ENCODE measurements around the gene TXLNG. TPM values are rescaled to one million over a fixed set of nuclear protein-coding genes. Genes with fewer than 3 reads are reported as not detected.
A peak's percentile ranks its signal among the peaks of the same experiment; 100 is the strongest.

TXLNG gene
- total RNA-seq, 2 donors from 2014 or later: 10.9 to 12.9 TPM

GRCh38 chrX:16827225-16827624, 41.0 kb downstream of the TXLNG start:
- Histone ChIP-seq H3K4me3 (no peak overlapping the region), H3K27ac (peak overlapping the region in 2 of 4 donors; percentile 67 to 68), H3K27me3 (no peaks in the 10 kb centered on the region), H3K4me1 (peaks cover 19% of the 10 kb centered on the region), H3K36me3 (replicated peaks in 1 of 2; ENCODE audit: insufficient read depth in 1 of 2, low read depth in 2 of 2) (peaks cover 0 to 2% of the 10 kb centered on the region in 2 donors), H3K9me3 (no peaks in the 10 kb centered on the region)
- intact Hi-C loops (cut with DNase I): no loop called here
- no peak for DNase-seq
- TF ChIP-seq CTCF (IDR thresholded peaks at IDR 0.05) (no peak), POLR2A (IDR thresholded peaks at IDR 0.05) (no peak)
- WGBS, 2 donors: 69% methylated on average over 2 of the region's 2 CpGs
- ATAC-seq: no peak

GRCh38 chrX:16828124-16828908, 42.0 kb downstream of the TXLNG start:
- Histone ChIP-seq H3K9me3 (no peaks in the 10 kb centered on the region), H3K27ac (peak overlapping the region in 3 of 4 donors; percentile 23 to 68 (median 67)), H3K4me1 (peaks cover 21% of the 10 kb centered on the region), H3K36me3 (replicated peaks in 1 of 2; ENCODE audit: insufficient read depth in 1 of 2, low read depth in 2 of 2) (no peaks in the 10 kb centered on the region), H3K4me3 (no peak overlapping the region), H3K27me3 (no peaks in the 10 kb centered on the region)
- DNase-seq (peak; percentile 18 to 40 (median 30)), ATAC-seq (peak; percentile 76)
- 34 to 39% methylated on average over 6 of the region's 6 CpGs for WGBS, 2 donors
- intact Hi-C loops (cut with DNase I): no loop called here
- TF ChIP-seq CTCF (IDR thresholded peaks at IDR 0.05) (no peak), POLR2A (IDR thresholded peaks at IDR 0.05) (no peak)

GRCh38 chrX:16832301-16832700, 46.0 kb downstream of the TXLNG start:
- Histone ChIP-seq H3K27me3 (no peaks in the 10 kb centered on the region), H3K4me3 (no peak overlapping the region), H3K36me3 (replicated peaks in 1 of 2; ENCODE audit: insufficient read depth in 1 of 2, low read depth in 2 of 2) (no peaks in the 10 kb centered on the region), H3K27ac (no peak overlapping the region), H3K4me1 (peaks cover 14% of the 10 kb centered on the region), H3K9me3 (no peaks in the 10 kb centered on the region)
- DNase-seq (no peak), ATAC-seq (no peak)
- TF ChIP-seq CTCF (IDR thresholded peaks at IDR 0.05) (no peak), POLR2A (IDR thresholded peaks at IDR 0.05) (no peak)
- intact Hi-C loops (cut with DNase I): no loop called here
- WGBS, 2 donors: 28 to 42% methylated on average over 2 to 5 of the region's 5 CpGs

DNA sequence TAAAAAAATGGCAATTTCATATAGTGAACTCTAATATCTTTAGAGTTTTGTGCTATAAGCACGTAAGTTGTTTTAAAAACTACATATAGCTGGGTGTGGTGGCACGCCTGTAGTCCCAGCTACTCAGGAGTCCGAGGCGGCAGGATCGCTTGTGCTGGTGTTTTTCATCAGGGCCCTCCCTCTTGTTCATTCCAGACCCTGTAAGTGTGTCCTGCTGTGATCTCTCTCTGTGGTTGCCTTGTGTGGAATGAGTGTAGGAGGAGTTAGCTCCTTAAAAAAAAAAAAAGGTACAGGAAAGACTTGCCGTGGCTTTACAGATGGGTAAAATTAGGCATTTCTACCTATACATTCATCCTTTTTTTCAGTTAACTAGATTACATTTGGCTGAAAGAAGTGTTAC, 48.5 kb downstream of the TXLNG start:
- ATAC-seq: no peak
- no peaks in the 10 kb centered on the region for H3K9me3 ChIP-seq
- H3K27me3 ChIP-seq: no peaks in the 10 kb centered on the region
- no peak overlapping the region for H3K4me3 ChIP-seq
- DNase-seq: no peak
- no peaks in the 10 kb centered on the region for H3K36me3 ChIP-seq (replicated peaks in 1 of 2; ENCODE audit: insufficient read depth in 1 of 2, low read depth in 2 of 2)
- no peak for TF ChIP-seq CTCF (IDR thresholded peaks at IDR 0.05)
- no peak for TF ChIP-seq POLR2A (IDR thresholded peaks at IDR 0.05)
- intact Hi-C loops (cut with DNase I): no loop called here
- 90 to 98% methylated on average over 6 of the region's 6 CpGs for WGBS, 2 donors
- peaks cover 8% of the 10 kb centered on the region for H3K4me1 ChIP-seq
- no peak overlapping the region for H3K27ac ChIP-seq

DNA sequence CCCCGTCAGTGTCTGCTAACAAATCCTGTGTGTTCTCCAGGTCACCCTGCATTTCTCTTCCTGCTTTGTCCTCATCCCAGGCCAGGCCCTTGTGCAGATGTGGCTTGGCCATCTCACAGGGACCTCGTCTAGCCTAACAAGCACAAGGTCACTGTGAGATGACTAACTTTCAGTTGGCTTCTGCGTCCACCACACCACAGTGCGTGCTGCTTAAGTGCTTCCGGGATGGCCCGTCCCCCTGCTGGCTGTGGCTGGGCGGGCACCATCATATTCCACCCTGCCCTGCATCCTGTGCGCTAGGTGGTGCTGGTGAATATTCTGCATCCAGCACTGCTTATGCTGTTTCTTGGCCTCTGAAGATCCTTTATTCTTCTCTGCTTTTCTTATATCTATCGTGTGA, 50.1 kb downstream of the TXLNG start:
- Histone ChIP-seq H3K27me3 (no peaks in the 10 kb centered on the region), H3K4me3 (no peak overlapping the region), H3K27ac (no peak overlapping the region), H3K36me3 (replicated peaks in 1 of 2; ENCODE audit: insufficient read depth in 1 of 2, low read depth in 2 of 2) (no peaks in the 10 kb centered on the region), H3K4me1 (peaks cover 8% of the 10 kb centered on the region), H3K9me3 (no peaks in the 10 kb centered on the region)
- peak in 4 of 7 experiments; percentile 45 to 49 (median 48) for TF ChIP-seq CTCF (IDR thresholded peaks at IDR 0.05)
- TF ChIP-seq POLR2A (IDR thresholded peaks at IDR 0.05): no peak
- intact Hi-C loops (cut with DNase I): no loop called here
- DNase-seq (peak; percentile 25 to 45 (median 40)), ATAC-seq (peak; percentile 75)
- 62 to 72% methylated on average over 3 to 9 of the region's 9 CpGs for WGBS, 2 donors
